Neural cell (in vitro differentiated cells): Measurements from ENCODE around the gene GLT8D1. TPM values are rescaled to one million over a fixed set of nuclear protein-coding genes. Genes with fewer than 3 reads are reported as not detected.

Experiments used
- H2AFZ ChIP-seq: fragments of 200-600, 300-800 bp; sonication (generic), shearing (Covaris generic); 2 replicates; pipeline ENCODE4 v1.6.0; 2014; ENCODE audit warnings: low read depth, mild to moderate bottlenecking, antibody characterized with exemption, low read length, moderate library complexity
- H3F3A ChIP-seq: fragments of 200-600 bp; shearing (Covaris generic); 2 replicates; pipeline ENCODE4 v1.6.1; 2016; ENCODE audit warnings: mild to moderate bottlenecking, moderate library complexity, mixed read lengths, antibody characterized with exemption, low read length; ENCODE audit not compliant: insufficient read depth, poor library complexity, severe bottlenecking
- H3K27ac ChIP-seq: fragments of 200-600, 300-800 bp; sonication (generic), shearing (Covaris generic); 2 replicates; pipeline ENCODE4 v1.5.1; 2014; ENCODE audit warnings: mild to moderate bottlenecking, low read length, moderate library complexity
- H3K27me3 ChIP-seq: fragments of 300-800, 200-600 bp; sonication (generic), shearing (Covaris generic); 2 replicates; pipeline ENCODE4 v1.6.0; 2014; ENCODE audit warnings: mild to moderate bottlenecking, low read depth, low read length, moderate library complexity; ENCODE audit not compliant: insufficient read depth
- H3K36me3 ChIP-seq: fragments of 300-800, 200-600 bp; sonication (generic), shearing (Covaris generic); 2 replicates; pipeline ENCODE4 v1.5.1; 2014; ENCODE audit warnings: mild to moderate bottlenecking, antibody characterized with exemption, low read length, moderate library complexity; ENCODE audit not compliant: insufficient read depth
- H3K4me2 ChIP-seq: fragments of 300-800, 200-600 bp; sonication (generic), shearing (Covaris generic); 2 replicates; pipeline ENCODE4 v1.6.0; 2014; ENCODE audit warnings: mild to moderate bottlenecking, low read length
- H3K4me3 ChIP-seq: fragments of 300-800, 200-600 bp; sonication (generic), shearing (Covaris generic); 2 replicates; pipeline ENCODE4 v1.5.1; 2014; ENCODE audit warnings: mild to moderate bottlenecking, low read length, moderate library complexity
- H3K79me2 ChIP-seq: fragments of 200-600 bp; shearing (Covaris generic); replicated peaks from 2 replicates; pipeline ENCODE4 v1.6.0; 2014; ENCODE audit warnings: mild to moderate bottlenecking, low read length, moderate library complexity; ENCODE audit not compliant: insufficient read depth
- H3K9ac ChIP-seq: fragments of 300-800, 200-600 bp; sonication (generic), shearing (Covaris generic); 2 replicates; pipeline ENCODE4 v1.6.1; 2016; ENCODE audit warnings: mild to moderate bottlenecking, low read length, mixed read lengths
- H3K9me2 ChIP-seq: fragments of 200-600 bp; shearing (Covaris generic); 2 replicates; pipeline ENCODE4 v1.6.1; 2016; ENCODE audit warnings: mild to moderate bottlenecking, low read length, mixed read lengths; ENCODE audit not compliant: insufficient read depth
- H3K9me3 ChIP-seq: fragments of 200-600, 300-800 bp; sonication (generic), shearing (Covaris generic); 2 replicates; pipeline ENCODE4 v1.6.1; 2016; ENCODE audit warnings: mild to moderate bottlenecking, mixed run types, low read length, moderate library complexity, mixed read lengths
- H4K20me1 ChIP-seq: fragments of 200-600 bp; shearing (Covaris generic); 2 replicates; pipeline ENCODE4 v1.6.1; 2016; ENCODE audit warnings: mild to moderate bottlenecking, mixed run types; ENCODE audit not compliant: insufficient read depth
- EP300 ChIP-seq: fragments of 450-650 bp; conservative IDR thresholded peaks from 2 replicates; pipeline ENCODE4 v1.6.1; 2014; ENCODE audit warnings: antibody characterized with exemption, mild to moderate bottlenecking, moderate library complexity; ENCODE audit not compliant: poor library complexity, severe bottlenecking
- EZH2 ChIP-seq: fragments of 200-600, 300-800 bp; shearing (Covaris generic), sonication (generic); IDR thresholded peaks from 2 replicates; pipeline ENCODE4 v1.6.1; 2014; ENCODE audit warnings: antibody characterized with exemption, low read length, borderline replicate concordance, mild to moderate bottlenecking; ENCODE audit not compliant: insufficient read depth, poor library complexity, severe bottlenecking
- MXI1 ChIP-seq: fragments of 450-650 bp; conservative IDR thresholded peaks from 2 replicates; pipeline ENCODE4 v1.6.1; 2014; ENCODE audit warnings: antibody characterized with exemption, mild to moderate bottlenecking; ENCODE audit not compliant: poor library complexity, severe bottlenecking
- POLR2AphosphoS5 ChIP-seq: IDR thresholded peaks from 2 replicates; pipeline ENCODE4 v1.6.1; 2012
- RAD21 ChIP-seq: fragments of 450-650 bp; conservative IDR thresholded peaks from 2 replicates; pipeline ENCODE4 v1.6.1; 2014; ENCODE audit warnings: antibody characterized with exemption, mild to moderate bottlenecking, moderate library complexity
- SMC3 ChIP-seq: fragments of 450-650 bp; conservative IDR thresholded peaks from 2 replicates; pipeline ENCODE4 v1.6.1; 2014; ENCODE audit warnings: antibody characterized with exemption, mild to moderate bottlenecking, moderate library complexity; ENCODE audit not compliant: poor library complexity
- TAF1 ChIP-seq: IDR thresholded peaks from 2 replicates; pipeline ENCODE4 v1.6.1; 2012; ENCODE audit warnings: low read depth
- polyA plus RNA-seq: library from polyadenylated mRNA; depleted of rRNA; stranded (reverse); fragments of >200 nt; gene quantifications from 2 replicates; pipeline ENCODE4 v1.2.3, GENCODE V29; 2014
- TF ChIP-seq, protein P1 (sequence below): IDR thresholded peaks from 2 replicates; pipeline ENCODE4 v1.6.1; 2012; ENCODE audit warnings: borderline replicate concordance
- TF ChIP-seq, protein P2 (sequence below): fragments of 450-650 bp; IDR thresholded peaks from 2 replicates; pipeline ENCODE4 v1.5.1; 2014; ENCODE audit warnings: antibody characterized with exemption, mild to moderate bottlenecking, moderate library complexity; ENCODE audit not compliant: poor library complexity, severe bottlenecking

Gene GLT8D1
- polyA plus RNA-seq, 1 donor from 2014 or later = 182 TPM

DNA sequence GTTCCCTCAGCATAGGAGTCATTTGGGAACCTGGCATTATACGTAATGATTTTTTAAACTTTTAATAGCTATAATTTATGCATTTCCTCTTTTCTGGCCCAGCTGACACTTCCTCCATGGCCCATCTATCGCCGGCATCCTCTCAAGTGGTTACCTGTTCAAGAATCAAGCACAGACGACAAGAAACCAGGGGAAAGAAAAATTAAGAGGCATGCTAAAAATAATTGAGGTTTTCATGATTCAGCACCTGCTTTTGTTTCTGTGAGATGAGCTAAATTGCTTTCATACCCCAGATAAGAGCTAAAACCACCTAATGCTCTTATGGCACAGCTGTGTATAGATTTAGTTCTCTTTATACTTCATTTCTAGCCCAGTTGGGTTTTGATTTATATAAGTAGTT lies 2.0 kb upstream of the GLT8D1 start:
- peak overlapping the region; percentile 39 for H3K4me2 ChIP-seq
- no peaks in the 10 kb centered on the region for H3K27me3 ChIP-seq
- peaks cover 40% of the 10 kb centered on the region for H3K79me2 ChIP-seq
- H3K9ac ChIP-seq = no peak overlapping the region
- no peak for TF ChIP-seq TAF1
- TF ChIP-seq EZH2 = no peak
- TF ChIP-seq, protein P1, sequence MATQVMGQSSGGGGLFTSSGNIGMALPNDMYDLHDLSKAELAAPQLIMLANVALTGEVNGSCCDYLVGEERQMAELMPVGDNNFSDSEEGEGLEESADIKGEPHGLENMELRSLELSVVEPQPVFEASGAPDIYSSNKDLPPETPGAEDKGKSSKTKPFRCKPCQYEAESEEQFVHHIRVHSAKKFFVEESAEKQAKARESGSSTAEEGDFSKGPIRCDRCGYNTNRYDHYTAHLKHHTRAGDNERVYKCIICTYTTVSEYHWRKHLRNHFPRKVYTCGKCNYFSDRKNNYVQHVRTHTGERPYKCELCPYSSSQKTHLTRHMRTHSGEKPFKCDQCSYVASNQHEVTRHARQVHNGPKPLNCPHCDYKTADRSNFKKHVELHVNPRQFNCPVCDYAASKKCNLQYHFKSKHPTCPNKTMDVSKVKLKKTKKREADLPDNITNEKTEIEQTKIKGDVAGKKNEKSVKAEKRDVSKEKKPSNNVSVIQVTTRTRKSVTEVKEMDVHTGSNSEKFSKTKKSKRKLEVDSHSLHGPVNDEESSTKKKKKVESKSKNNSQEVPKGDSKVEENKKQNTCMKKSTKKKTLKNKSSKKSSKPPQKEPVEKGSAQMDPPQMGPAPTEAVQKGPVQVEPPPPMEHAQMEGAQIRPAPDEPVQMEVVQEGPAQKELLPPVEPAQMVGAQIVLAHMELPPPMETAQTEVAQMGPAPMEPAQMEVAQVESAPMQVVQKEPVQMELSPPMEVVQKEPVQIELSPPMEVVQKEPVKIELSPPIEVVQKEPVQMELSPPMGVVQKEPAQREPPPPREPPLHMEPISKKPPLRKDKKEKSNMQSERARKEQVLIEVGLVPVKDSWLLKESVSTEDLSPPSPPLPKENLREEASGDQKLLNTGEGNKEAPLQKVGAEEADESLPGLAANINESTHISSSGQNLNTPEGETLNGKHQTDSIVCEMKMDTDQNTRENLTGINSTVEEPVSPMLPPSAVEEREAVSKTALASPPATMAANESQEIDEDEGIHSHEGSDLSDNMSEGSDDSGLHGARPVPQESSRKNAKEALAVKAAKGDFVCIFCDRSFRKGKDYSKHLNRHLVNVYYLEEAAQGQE = no peak
- TF ChIP-seq EP300 = no peak
- no peak for TF ChIP-seq RAD21
- TF ChIP-seq POLR2AphosphoS5 = no peak
- TF ChIP-seq, protein P2, sequence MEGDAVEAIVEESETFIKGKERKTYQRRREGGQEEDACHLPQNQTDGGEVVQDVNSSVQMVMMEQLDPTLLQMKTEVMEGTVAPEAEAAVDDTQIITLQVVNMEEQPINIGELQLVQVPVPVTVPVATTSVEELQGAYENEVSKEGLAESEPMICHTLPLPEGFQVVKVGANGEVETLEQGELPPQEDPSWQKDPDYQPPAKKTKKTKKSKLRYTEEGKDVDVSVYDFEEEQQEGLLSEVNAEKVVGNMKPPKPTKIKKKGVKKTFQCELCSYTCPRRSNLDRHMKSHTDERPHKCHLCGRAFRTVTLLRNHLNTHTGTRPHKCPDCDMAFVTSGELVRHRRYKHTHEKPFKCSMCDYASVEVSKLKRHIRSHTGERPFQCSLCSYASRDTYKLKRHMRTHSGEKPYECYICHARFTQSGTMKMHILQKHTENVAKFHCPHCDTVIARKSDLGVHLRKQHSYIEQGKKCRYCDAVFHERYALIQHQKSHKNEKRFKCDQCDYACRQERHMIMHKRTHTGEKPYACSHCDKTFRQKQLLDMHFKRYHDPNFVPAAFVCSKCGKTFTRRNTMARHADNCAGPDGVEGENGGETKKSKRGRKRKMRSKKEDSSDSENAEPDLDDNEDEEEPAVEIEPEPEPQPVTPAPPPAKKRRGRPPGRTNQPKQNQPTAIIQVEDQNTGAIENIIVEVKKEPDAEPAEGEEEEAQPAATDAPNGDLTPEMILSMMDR = no peak
- TF ChIP-seq MXI1 = no peak
- no peak for TF ChIP-seq SMC3
- H3K4me3 ChIP-seq = peak overlapping the region; percentile 99
- H3K9me2 ChIP-seq = no peaks in the 10 kb centered on the region
- no peaks in the 10 kb centered on the region for H4K20me1 ChIP-seq
- H3K27ac ChIP-seq = no peak overlapping the region
- peaks cover 6% of the 10 kb centered on the region for H3F3A ChIP-seq
- no peak overlapping the region for H2AFZ ChIP-seq
- no peaks in the 10 kb centered on the region for H3K36me3 ChIP-seq
- H3K9me3 ChIP-seq = no peaks in the 10 kb centered on the region

DNA sequence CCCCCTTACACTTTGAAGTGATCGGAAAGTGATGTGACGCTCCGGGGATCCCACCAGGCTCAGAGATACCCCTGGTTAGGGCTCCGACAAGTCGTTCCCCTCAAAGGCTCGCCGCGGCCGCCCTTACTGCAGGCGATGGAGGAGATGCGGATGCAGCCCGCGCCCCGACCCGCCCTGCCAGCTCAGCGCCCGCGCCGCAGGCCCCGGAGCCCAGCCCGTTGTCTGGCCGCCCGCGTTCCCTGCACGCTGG lies 228 bp downstream of the GLT8D1 start:
- Histone ChIP-seq H3K4me3 (peak overlapping the region; percentile 99), H3K9me3 (no peaks in the 10 kb centered on the region), H3F3A (peaks cover 6% of the 10 kb centered on the region), H3K79me2 (peaks cover 56% of the 10 kb centered on the region), H2AFZ (peak overlapping the region; percentile 60), H3K9ac (peak overlapping the region; percentile 95), H3K36me3 (no peaks in the 10 kb centered on the region), H3K9me2 (no peaks in the 10 kb centered on the region), H4K20me1 (no peaks in the 10 kb centered on the region), H3K27ac (peak overlapping the region; percentile 86), H3K4me2 (peak overlapping the region; percentile 71), H3K27me3 (no peaks in the 10 kb centered on the region)
- TF ChIP-seq, protein P1 = peak; percentile 13
- TF ChIP-seq RAD21 = no peak
